OCI-LY3 (cell line): ENCODE data around the gene RPS6KA2.

Experiments used
- H2AFZ ChIP-seq: fragments of 200-600, 300-600 bp; shearing (Covaris generic); 2 replicates; pipeline ENCODE4 v1.6.0; 2014; ENCODE audit warnings: antibody characterized with exemption, low read depth, low read length
- H3K27ac ChIP-seq: fragments of 200-600, 300-600 bp; sonication (generic); 2 replicates; pipeline ENCODE4 v1.5.1; 2014; ENCODE audit warnings: mild to moderate bottlenecking, low read length, moderate library complexity, mixed read lengths
- H3K27me3 ChIP-seq: fragments of 200-600, 300-600 bp; sonication (generic); 2 replicates; pipeline ENCODE4 v1.6.1; 2014; ENCODE audit warnings: low read depth, low read length, mixed read lengths
- H3K36me3 ChIP-seq: fragments of 200-600, 300-600 bp; sonication (generic); replicated peaks from 2 replicates; pipeline ENCODE3; 2014; ENCODE audit warnings: low read depth, low read length, mixed read lengths
- H3K4me1 ChIP-seq: fragments of 300-600, 200-600 bp; sonication (generic); 2 replicates; pipeline ENCODE4 v1.6.1; 2014; ENCODE audit warnings: low read length, mixed read lengths
- H3K4me2 ChIP-seq: fragments of 200-600, 300-600 bp; sonication (generic); 2 replicates; pipeline ENCODE4 v1.6.1; 2014; ENCODE audit warnings: low read length, mixed read lengths
- H3K4me3 ChIP-seq: fragments of 300-600, 200-600 bp; sonication (generic); 2 replicates; pipeline ENCODE4 v1.5.1; 2014; ENCODE audit warnings: antibody characterized with exemption, mild to moderate bottlenecking, low read length, moderate library complexity
- H3K79me2 ChIP-seq: fragments of 300-600, 200-600 bp; shearing (Covaris generic); 2 replicates; pipeline ENCODE4 v1.6.1; 2014; ENCODE audit warnings: mild to moderate bottlenecking, low read length, mixed read lengths
- H3K9ac ChIP-seq: fragments of 300-600, 200-600 bp; shearing (Covaris generic); 2 replicates; pipeline ENCODE4 v1.6.0; 2014; ENCODE audit warnings: mild to moderate bottlenecking, low read length, moderate library complexity
- H3K9me3 ChIP-seq: fragments of 200-600, 300-600 bp; shearing (Covaris generic); 2 replicates; pipeline ENCODE4 v1.6.1; 2014; ENCODE audit warnings: low read length, mixed read lengths; ENCODE audit not compliant: insufficient read depth
- H4K20me1 ChIP-seq: fragments of 200-600, 300-600 bp; sonication (generic); 2 replicates; pipeline ENCODE4 v1.6.1; 2016; ENCODE audit warnings: low read length, mixed read lengths; ENCODE audit not compliant: insufficient read depth
- CTCF ChIP-seq: fragments of 200-600, 300-600 bp; sonication (generic); IDR thresholded peaks from 2 replicates; pipeline ENCODE4 v1.5.1; 2014; ENCODE audit warnings: antibody characterized with exemption, low read length, low read depth
- EZH2phosphoT487 ChIP-seq: fragments of 200-600 bp; shearing (Covaris generic); IDR thresholded peaks from 2 replicates; pipeline ENCODE4 v1.6.1; 2018; ENCODE audit warnings: antibody characterized with exemption, mixed run types, low read depth

RPS6KA2 gene

GRCh38 chr6:166498228-166498627 lies 128.8 kb downstream of the RPS6KA2 start:
- H3K36me3 ChIP-seq = peaks cover 33% of the 10 kb centered on the region
- H3K4me2 ChIP-seq = no peak overlapping the region
- peaks cover 15% of the 10 kb centered on the region for H3K9me3 ChIP-seq
- H3K4me3 ChIP-seq = no peak overlapping the region
- H3K9ac ChIP-seq = no peak overlapping the region
- H3K79me2 ChIP-seq = no peaks in the 10 kb centered on the region
- H3K4me1 ChIP-seq = peaks cover 18% of the 10 kb centered on the region
- H2AFZ ChIP-seq = no peak overlapping the region
- TF ChIP-seq EZH2phosphoT487 (no peak), CTCF (no peak)
- H3K27ac ChIP-seq = no peak overlapping the region
- no peaks in the 10 kb centered on the region for H4K20me1 ChIP-seq
- no peaks in the 10 kb centered on the region for H3K27me3 ChIP-seq

- Histone ChIP-seq H3K4me2 (no peak overlapping the region), H3K27ac (no peak overlapping the region), H4K20me1 (no peaks in the 10 kb centered on the region), H3K79me2 (no peaks in the 10 kb centered on the region), H3K4me1 (peaks cover 18% of the 10 kb centered on the region), H3K9me3 (peaks cover 15% of the 10 kb centered on the region), H3K4me3 (no peak overlapping the region), H2AFZ (no peak overlapping the region), H3K27me3 (no peaks in the 10 kb centered on the region), H3K9ac (no peak overlapping the region), H3K36me3 (peaks cover 33% of the 10 kb centered on the region)
- TF ChIP-seq CTCF (no peak), EZH2phosphoT487 (no peak)
These were observed 129.8 kb downstream of the RPS6KA2 start for GRCh38 chr6:166497087-166497899.

GRCh38 chr6:166496460-166496859 lies 130.6 kb downstream of the RPS6KA2 start:
- H3K4me3 ChIP-seq = no peak overlapping the region
- H3K79me2 ChIP-seq = no peaks in the 10 kb centered on the region
- H3K9me3 ChIP-seq = peaks cover 15% of the 10 kb centered on the region
- no peak for TF ChIP-seq EZH2phosphoT487
- no peak for TF ChIP-seq CTCF
- no peaks in the 10 kb centered on the region for H4K20me1 ChIP-seq
- no peak overlapping the region for H2AFZ ChIP-seq
- no peak overlapping the region for H3K4me2 ChIP-seq
- H3K4me1 ChIP-seq = peaks cover 18% of the 10 kb centered on the region
- no peak overlapping the region for H3K27ac ChIP-seq
- H3K27me3 ChIP-seq = no peaks in the 10 kb centered on the region
- no peak overlapping the region for H3K9ac ChIP-seq
- peaks cover 33% of the 10 kb centered on the region for H3K36me3 ChIP-seq

GRCh38 chr6:166495487-166496314 lies 131.3 kb downstream of the RPS6KA2 start:
- peaks cover 18% of the 10 kb centered on the region for H3K4me1 ChIP-seq
- H3K27me3 ChIP-seq = no peaks in the 10 kb centered on the region
- no peak overlapping the region for H3K4me3 ChIP-seq
- H3K27ac ChIP-seq = no peak overlapping the region
- H3K9ac ChIP-seq = no peak overlapping the region
- no peak overlapping the region for H2AFZ ChIP-seq
- peaks cover 15% of the 10 kb centered on the region for H3K9me3 ChIP-seq
- no peaks in the 10 kb centered on the region for H4K20me1 ChIP-seq
- no peak overlapping the region for H3K4me2 ChIP-seq
- TF ChIP-seq CTCF (no peak), EZH2phosphoT487 (no peak)
- peaks cover 28% of the 10 kb centered on the region for H3K36me3 ChIP-seq
- H3K79me2 ChIP-seq = no peaks in the 10 kb centered on the region
